ENCODE measurements around the gene SELPLG. TPM values are rescaled to one million over a fixed set of nuclear protein-coding genes. Genes with fewer than 3 reads are reported as not detected.
A peak's percentile ranks its signal among the peaks of the same experiment; 100 is the strongest.

Gene SELPLG
- total RNA-seq, 2 donors from 2014 or later: 0.66 to 2.3 TPM

- intact Hi-C loops (cut with DNase I): no loop called here
- TF ChIP-seq CTCF (IDR thresholded peaks at IDR 0.05): no peak
- no peak for TF ChIP-seq POLR2A (IDR thresholded peaks at IDR 0.05)
- H3K4me1 ChIP-seq: peaks cover 18% of the 10 kb centered on the region
These were observed 9.4 kb upstream of the SELPLG start for GRCh38 chr12:108642899-108643654.

GRCh38 chr12:108642269-108642870 is 8.7 kb upstream of the SELPLG start:
- no peaks in the 10 kb centered on the region for H3K36me3 ChIP-seq (replicated peaks in 1 of 2; ENCODE audit: insufficient read depth in 1 of 2, low read depth in 2 of 2)
- no peak overlapping the region for H3K27ac ChIP-seq

More at GRCh38 chr12:108642899-108643654, 9.4 kb upstream of the SELPLG start:
- DNase-seq (no peak), ATAC-seq (no peak)
- Histone ChIP-seq H3K27ac (no peak overlapping the region), H3K27me3 (no peaks in the 10 kb centered on the region), H3K9me3 (no peaks in the 10 kb centered on the region), H3K36me3 (replicated peaks in 1 of 2; ENCODE audit: insufficient read depth in 1 of 2, low read depth in 2 of 2) (no peaks in the 10 kb centered on the region), H3K4me3 (no peak overlapping the region)
- WGBS, 2 donors: 93 to 96% methylated on average over 1 of the region's 1 CpG

GRCh38 chr12:108641446-108642268 is 8.0 kb upstream of the SELPLG start:
- no peaks in the 10 kb centered on the region for H3K27me3 ChIP-seq
- DNase-seq (no peak), ATAC-seq (no peak)
- TF ChIP-seq POLR2A (IDR thresholded peaks at IDR 0.05) (no peak), CTCF (IDR thresholded peaks at IDR 0.05) (no peak)
- no peaks in the 10 kb centered on the region for H3K9me3 ChIP-seq
- no peaks in the 10 kb centered on the region for H3K36me3 ChIP-seq (replicated peaks in 1 of 2; ENCODE audit: insufficient read depth in 1 of 2, low read depth in 2 of 2)
- 52 to 61% methylated on average over 7 to 9 of the region's 9 CpGs for WGBS, 2 donors
- peaks cover 12% of the 10 kb centered on the region for H3K4me1 ChIP-seq
- no peak overlapping the region for H3K27ac ChIP-seq
- no peak overlapping the region for H3K4me3 ChIP-seq
- intact Hi-C loops (cut with DNase I): no loop called here

More at GRCh38 chr12:108642269-108642870, 8.7 kb upstream of the SELPLG start:
- 67 to 75% methylated on average over 16 of the region's 16 CpGs for WGBS, 2 donors
- ATAC-seq: no peak
- DNase-seq: no peak
- Histone ChIP-seq H3K9me3 (no peaks in the 10 kb centered on the region), H3K27me3 (no peaks in the 10 kb centered on the region), H3K4me1 (peaks cover 18% of the 10 kb centered on the region), H3K4me3 (no peak overlapping the region)
- intact Hi-C loops (cut with DNase I): no loop called here
- TF ChIP-seq CTCF (IDR thresholded peaks at IDR 0.05) (no peak), POLR2A (IDR thresholded peaks at IDR 0.05) (no peak)

- no peak for TF ChIP-seq POLR2A (IDR thresholded peaks at IDR 0.05)
- no peak for TF ChIP-seq CTCF (IDR thresholded peaks at IDR 0.05)
- H3K27ac ChIP-seq: no peak overlapping the region
- H3K36me3 ChIP-seq (replicated peaks in 1 of 2; ENCODE audit: insufficient read depth in 1 of 2, low read depth in 2 of 2): no peaks in the 10 kb centered on the region
- no peaks in the 10 kb centered on the region for H3K27me3 ChIP-seq
- no peak overlapping the region for H3K4me3 ChIP-seq
- H3K4me1 ChIP-seq: peaks cover 11% of the 10 kb centered on the region
- H3K9me3 ChIP-seq: no peaks in the 10 kb centered on the region
- ATAC-seq (no peak), DNase-seq (peak in 3 of 4 donors; percentile 22 to 46 (median 32))
- intact Hi-C loops (cut with DNase I): no loop called here
- WGBS, 2 donors: 71 to 79% methylated on average over 10 of the region's 10 CpGs
These were observed 7.2 kb upstream of the SELPLG start for GRCh38 chr12:108640802-108641445.
